BE2C (cell line): ENCODE measurements around the gene OR4D1.

ENCODE experiments used
- DNase-seq: peaks from one replicate; pipeline ENCODE4 v3.0.0-alpha.2; 2020
- H3K27me3 ChIP-seq: fragments of 250-450 bp; sonication (Bioruptor Pico); 2 replicates; pipeline ENCODE4 v1.5.1; 2020; ENCODE audit warnings: mild to moderate bottlenecking
- H3K36me3 ChIP-seq: fragments of 250-450 bp; sonication (Bioruptor Pico); 2 replicates; pipeline ENCODE4 v1.5.1; 2020; ENCODE audit warnings: mild to moderate bottlenecking
- H3K4me1 ChIP-seq: fragments of 250-450 bp; sonication (Bioruptor Pico); 2 replicates; pipeline ENCODE4 v1.5.1; 2020
- H3K4me3 ChIP-seq: 2 replicates; pipeline ENCODE4 v1.5.1; 2011; ENCODE audit warnings: low read depth, low read length
- H3K9me3 ChIP-seq: fragments of 250-450 bp; sonication (Bioruptor Pico); 2 replicates; pipeline ENCODE4 v1.5.1; 2020
- TF ChIP-seq, protein P1 (sequence below): IDR thresholded peaks from 2 replicates; pipeline ENCODE4 v1.5.1; 2012; ENCODE audit warnings: mild to moderate bottlenecking, low read depth, low read length

Gene OR4D1

DNA sequence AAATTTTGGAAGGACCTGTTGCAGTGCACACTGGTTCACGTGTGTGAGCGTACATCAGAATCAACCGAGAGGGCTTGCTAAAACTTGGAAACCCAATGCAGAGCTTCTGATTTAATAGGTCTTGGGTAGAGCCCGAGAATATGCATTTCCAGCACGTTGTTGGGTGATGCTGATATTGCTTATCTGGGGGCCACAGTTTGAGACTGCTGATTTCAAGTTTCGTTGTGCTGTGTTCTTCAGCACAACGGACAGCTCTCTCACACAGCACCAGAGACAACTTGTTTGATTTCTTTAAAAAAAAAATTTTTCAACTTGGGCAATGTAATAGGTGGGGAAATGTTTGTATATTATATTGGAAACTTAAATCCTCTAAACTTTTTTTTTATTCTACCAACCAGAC is 28.0 kb downstream of the OR4D1 start:
- no peak for DNase-seq

DNA sequence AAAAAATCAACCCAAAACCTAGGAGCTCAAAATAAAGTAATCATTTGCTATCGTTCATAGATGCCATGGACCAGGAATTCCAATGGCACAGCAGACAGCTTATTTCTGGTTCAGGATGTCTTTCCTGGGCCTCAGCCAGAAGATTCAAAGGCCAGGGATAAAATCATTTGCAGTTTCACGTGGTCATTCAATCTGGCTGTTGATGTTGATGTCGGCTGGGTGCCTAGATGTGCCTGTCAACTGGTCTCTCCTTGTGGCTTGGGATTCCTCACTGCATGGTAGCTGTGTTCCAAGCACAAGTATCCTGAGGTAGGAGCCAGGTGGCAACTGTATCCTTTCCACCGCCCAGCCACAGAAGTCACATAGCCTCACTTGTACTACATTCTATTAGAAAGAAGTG is 33.6 kb downstream of the OR4D1 start:
- Histone ChIP-seq H3K4me3 (no peak overlapping the region), H3K9me3 (no peaks in the 10 kb centered on the region), H3K36me3 (no peaks in the 10 kb centered on the region), H3K4me1 (no peaks in the 10 kb centered on the region), H3K27me3 (peaks cover 9% of the 10 kb centered on the region)
- TF ChIP-seq, protein P1, sequence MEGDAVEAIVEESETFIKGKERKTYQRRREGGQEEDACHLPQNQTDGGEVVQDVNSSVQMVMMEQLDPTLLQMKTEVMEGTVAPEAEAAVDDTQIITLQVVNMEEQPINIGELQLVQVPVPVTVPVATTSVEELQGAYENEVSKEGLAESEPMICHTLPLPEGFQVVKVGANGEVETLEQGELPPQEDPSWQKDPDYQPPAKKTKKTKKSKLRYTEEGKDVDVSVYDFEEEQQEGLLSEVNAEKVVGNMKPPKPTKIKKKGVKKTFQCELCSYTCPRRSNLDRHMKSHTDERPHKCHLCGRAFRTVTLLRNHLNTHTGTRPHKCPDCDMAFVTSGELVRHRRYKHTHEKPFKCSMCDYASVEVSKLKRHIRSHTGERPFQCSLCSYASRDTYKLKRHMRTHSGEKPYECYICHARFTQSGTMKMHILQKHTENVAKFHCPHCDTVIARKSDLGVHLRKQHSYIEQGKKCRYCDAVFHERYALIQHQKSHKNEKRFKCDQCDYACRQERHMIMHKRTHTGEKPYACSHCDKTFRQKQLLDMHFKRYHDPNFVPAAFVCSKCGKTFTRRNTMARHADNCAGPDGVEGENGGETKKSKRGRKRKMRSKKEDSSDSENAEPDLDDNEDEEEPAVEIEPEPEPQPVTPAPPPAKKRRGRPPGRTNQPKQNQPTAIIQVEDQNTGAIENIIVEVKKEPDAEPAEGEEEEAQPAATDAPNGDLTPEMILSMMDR = no peak
- DNase-seq = no peak

More for the DNA sequence above, 28.0 kb downstream of the OR4D1 start:
- H3K36me3 ChIP-seq = no peaks in the 10 kb centered on the region
- no peaks in the 10 kb centered on the region for H3K9me3 ChIP-seq
- no peak overlapping the region for H3K4me3 ChIP-seq
- TF ChIP-seq, protein P1 = no peak
- H3K4me1 ChIP-seq = no peaks in the 10 kb centered on the region
- peaks cover 28% of the 10 kb centered on the region for H3K27me3 ChIP-seq

DNA sequence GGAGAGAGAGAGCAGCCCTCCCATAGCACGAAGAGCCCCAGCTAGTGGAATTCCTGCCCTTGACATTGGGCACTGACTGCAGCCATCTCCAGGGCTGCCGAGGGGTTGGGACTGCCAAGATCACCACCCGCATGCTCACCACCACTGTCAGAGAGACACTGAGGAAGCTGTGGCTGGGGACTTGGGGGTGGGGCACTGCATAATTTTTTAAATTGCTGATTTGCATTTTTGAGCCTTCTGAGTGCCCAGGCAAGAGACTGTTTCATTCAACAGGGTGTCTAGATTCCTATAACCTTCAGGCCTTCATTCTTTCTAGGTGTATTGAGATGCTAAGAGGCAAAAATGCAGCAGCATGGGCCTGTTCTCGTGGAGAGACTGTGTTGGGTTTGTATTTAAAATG is 35.3 kb downstream of the OR4D1 start:
- no peak for DNase-seq
- H3K4me1 ChIP-seq = no peaks in the 10 kb centered on the region
- TF ChIP-seq, protein P1 = no peak
- H3K9me3 ChIP-seq = no peaks in the 10 kb centered on the region
- H3K4me3 ChIP-seq = no peak overlapping the region
- H3K27me3 ChIP-seq = peaks cover 7% of the 10 kb centered on the region
- H3K36me3 ChIP-seq = no peaks in the 10 kb centered on the region

DNA sequence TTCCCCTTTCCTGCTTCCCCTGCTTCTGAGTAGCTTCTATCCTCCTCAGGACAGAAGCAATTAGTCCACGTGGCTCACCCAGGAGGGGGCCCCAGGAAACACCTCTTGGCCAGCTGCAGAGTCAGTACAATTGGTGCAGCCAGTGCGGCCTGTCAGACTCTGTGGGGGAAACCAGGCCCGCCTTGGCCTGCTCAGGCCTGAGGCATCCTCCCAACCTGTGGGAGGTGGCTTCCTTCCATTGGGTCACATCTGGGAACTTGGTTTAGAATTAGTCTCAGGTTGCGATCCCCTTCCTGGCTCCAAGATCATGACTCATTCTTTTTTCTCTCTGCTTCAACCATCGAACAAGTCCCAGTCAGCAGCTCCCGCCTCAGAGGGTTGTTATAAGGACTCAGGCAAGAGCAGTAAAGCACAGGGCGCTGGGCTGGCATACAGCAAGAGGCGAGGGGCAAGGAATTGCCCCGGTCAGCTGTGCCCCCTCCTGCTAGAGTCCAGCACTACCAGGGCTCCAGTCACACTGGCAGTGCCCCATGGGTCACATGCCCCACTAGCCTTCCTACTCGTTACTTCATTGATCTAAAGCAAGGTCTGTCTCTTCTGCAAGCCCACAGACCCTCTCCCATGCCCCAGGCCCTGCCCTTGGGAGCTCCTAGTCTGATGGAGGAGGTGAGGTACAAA is 36.3 kb downstream of the OR4D1 start:
- H3K4me3 ChIP-seq = no peak overlapping the region
- TF ChIP-seq, protein P1 = no peak
- H3K9me3 ChIP-seq = no peaks in the 10 kb centered on the region
- H3K36me3 ChIP-seq = no peaks in the 10 kb centered on the region
- H3K4me1 ChIP-seq = no peaks in the 10 kb centered on the region
- peaks cover 7% of the 10 kb centered on the region for H3K27me3 ChIP-seq
- no peak for DNase-seq

DNA sequence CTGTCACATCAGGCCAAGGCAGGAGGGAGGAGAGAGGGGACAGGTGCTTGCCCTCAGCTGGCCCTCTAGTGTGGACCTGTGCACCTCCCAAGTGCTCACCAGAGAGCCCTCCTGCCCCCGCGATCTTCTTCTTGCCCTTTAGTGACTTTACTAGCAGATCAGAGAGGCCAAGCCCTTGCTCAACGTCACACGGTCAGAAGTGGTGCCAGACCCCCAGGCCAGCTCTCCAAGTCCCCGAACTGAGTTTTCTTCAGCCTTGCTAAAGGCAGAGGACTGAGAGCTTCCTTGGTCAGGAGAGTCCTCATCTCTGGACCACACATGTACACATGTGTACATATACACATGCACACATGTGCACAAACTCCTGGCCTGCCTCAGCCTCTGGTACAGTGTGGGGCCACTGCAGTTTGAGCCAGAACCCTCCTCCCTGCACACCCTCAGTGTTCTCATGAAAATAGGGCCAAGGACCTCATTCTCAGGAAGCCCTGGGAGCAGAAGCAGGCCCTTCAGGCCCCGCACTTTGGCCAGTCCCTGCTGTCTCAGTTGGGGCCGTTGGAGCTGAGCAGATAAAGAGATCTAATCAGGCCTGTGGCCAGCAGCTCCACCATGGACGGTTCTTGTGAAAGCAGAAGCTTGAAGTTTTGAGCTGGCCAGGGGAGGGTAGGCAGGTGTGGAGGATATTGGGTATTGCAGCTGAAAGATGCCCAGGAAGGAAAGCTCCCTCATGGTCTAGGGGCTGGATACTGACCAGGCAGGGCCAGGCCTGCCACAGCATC is 37.0 kb downstream of the OR4D1 start:
- Histone ChIP-seq H3K27me3 (peaks cover 7% of the 10 kb centered on the region), H3K9me3 (no peaks in the 10 kb centered on the region), H3K4me3 (no peak overlapping the region), H3K4me1 (no peaks in the 10 kb centered on the region), H3K36me3 (no peaks in the 10 kb centered on the region)
- no peak for DNase-seq
- TF ChIP-seq, protein P1 = no peak

DNA sequence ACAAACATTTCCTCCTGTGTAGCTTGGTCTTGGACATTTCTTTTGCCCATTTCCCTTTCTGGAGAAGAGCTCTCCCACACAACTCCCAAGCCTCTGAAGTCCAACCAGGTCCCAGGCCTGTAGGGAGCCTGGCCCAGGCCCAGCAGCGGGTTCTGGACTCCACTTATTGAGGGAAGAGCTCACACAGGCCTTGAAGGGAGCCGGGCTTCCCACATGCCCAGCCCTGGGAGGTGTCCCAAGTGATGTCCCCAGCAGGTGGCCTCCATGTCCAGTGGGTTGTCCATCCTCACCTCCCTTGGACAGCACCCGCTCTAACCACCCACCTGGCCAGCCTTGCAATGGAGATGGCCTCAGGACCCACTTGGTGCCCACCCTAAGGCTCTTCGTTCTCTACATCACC is 38.4 kb downstream of the OR4D1 start:
- DNase-seq = no peak
- TF ChIP-seq, protein P1 = no peak
- Histone ChIP-seq H3K4me3 (no peak overlapping the region), H3K4me1 (no peaks in the 10 kb centered on the region), H3K36me3 (no peaks in the 10 kb centered on the region), H3K27me3 (peaks cover 7% of the 10 kb centered on the region), H3K9me3 (no peaks in the 10 kb centered on the region)
